ENCODE measurements around the gene TMEM178B. TPM values are rescaled to one million over a fixed set of nuclear protein-coding genes. Genes with fewer than 3 reads are reported as not detected.

TMEM178B gene
- total and polyA plus RNA-seq, 9 of the 15 experiments (the other 6 are each of a cell fraction or from before 2014, with no cell fraction given): under 0.01 to 0.03 (median 0.01) TPM; not detected in 5

- no TSS peak for BruUV-seq (replicated peaks)
- Histone ChIP-seq H3K9me3 (replicated peaks; ENCODE audit: control insufficient read depth, insufficient read depth, low read depth, low read length) (no peaks in the 10 kb centered on the region), H3K9ac (ENCODE audit: insufficient read depth in 1 of 2, low read depth in 2 of 2, low read length in 2 of 2) (peak overlapping the region in 1 of 2 experiments; percentile 23; a peak in 1 of 4 replicates), H3K9me1 (ENCODE audit: control insufficient read depth, insufficient read depth, low read length) (no peaks in the 10 kb centered on the region), H3K4me1 (replicated peaks in 1 of 2; ENCODE audit: control insufficient read depth in 2 of 2, insufficient read depth in 2 of 2, low read length in 2 of 2) (peaks cover 0 to 31% of the 10 kb centered on the region in 2 experiments; a peak in 2 of 5 replicates), H2AFZ (ENCODE audit: low read depth, low read length) (peak overlapping the region; percentile 46; the same call in 1 of the 2 replicates), H3K27me3 (ENCODE audit: control insufficient read depth in 2 of 2, insufficient read depth in 2 of 2, low read length in 2 of 2) (peaks cover 44 to 56% of the 10 kb centered on the region in 2 experiments), H3K36me3 (ENCODE audit: control insufficient read depth, insufficient read depth, low read length) (no peaks in the 10 kb centered on the region), H4K20me1 (replicated peaks; ENCODE audit: control insufficient read depth, insufficient read depth, low read length) (no peaks in the 10 kb centered on the region; the same call in 1 of the 2 replicates), H3K27ac (ENCODE audit: extremely low read depth, low read depth, low read length) (no peak overlapping the region), H3K79me2 (ENCODE audit: control insufficient read depth, insufficient read depth, low read length) (no peaks in the 10 kb centered on the region), H3K4me3 (no peak overlapping the region), H3K4me2 (ENCODE audit: insufficient read depth, low read length) (peak overlapping the region; percentile 45)
- in situ Hi-C loops (cut with MboI): no loop called here
- peak; percentile 70 for FAIRE-seq
- ChIA-PET POLR2A (interaction anchor here (0.6 kb wide), 1 partner anchor 10 kb away, joined by 3 read pairs; no protein-coding TSS in a partner anchor), CTCF (ENCODE audit: low intra/inter-chr PET ratio) (no interaction called here)
- ATAC-seq: peak; percentile 77
- WGBS (ENCODE audit: insufficient coverage, low coverage, missing lambda C conversion rate): 3% methylated on average over 29 of the region's 30 CpGs
- peak; percentile 36 to 68 (median 54) for DNase-seq (ENCODE audit: extremely low read depth in 1 of 4, low spot score in 3 of 4)
- intact Hi-C loops (cut with micrococcal nuclease): loop anchor here (2.0 to 10.0 kb wide), 3 partner anchors 149 to 583 kb away; no protein-coding TSS in a partner anchor
- TF ChIP-seq SMC3 (conservative IDR thresholded peaks at IDR 0.05; ENCODE audit: insufficient read depth, low read depth, low read length): peak; percentile 45; the same call in 1 of the 2 replicates
- TF ChIP-seq, protein P1, sequence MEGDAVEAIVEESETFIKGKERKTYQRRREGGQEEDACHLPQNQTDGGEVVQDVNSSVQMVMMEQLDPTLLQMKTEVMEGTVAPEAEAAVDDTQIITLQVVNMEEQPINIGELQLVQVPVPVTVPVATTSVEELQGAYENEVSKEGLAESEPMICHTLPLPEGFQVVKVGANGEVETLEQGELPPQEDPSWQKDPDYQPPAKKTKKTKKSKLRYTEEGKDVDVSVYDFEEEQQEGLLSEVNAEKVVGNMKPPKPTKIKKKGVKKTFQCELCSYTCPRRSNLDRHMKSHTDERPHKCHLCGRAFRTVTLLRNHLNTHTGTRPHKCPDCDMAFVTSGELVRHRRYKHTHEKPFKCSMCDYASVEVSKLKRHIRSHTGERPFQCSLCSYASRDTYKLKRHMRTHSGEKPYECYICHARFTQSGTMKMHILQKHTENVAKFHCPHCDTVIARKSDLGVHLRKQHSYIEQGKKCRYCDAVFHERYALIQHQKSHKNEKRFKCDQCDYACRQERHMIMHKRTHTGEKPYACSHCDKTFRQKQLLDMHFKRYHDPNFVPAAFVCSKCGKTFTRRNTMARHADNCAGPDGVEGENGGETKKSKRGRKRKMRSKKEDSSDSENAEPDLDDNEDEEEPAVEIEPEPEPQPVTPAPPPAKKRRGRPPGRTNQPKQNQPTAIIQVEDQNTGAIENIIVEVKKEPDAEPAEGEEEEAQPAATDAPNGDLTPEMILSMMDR (IDR thresholded peaks at IDR 0.05 in 2 of 3, conservative IDR thresholded peaks at IDR 0.05 in 1 of 3; ENCODE audit: insufficient read depth in 2 of 3, low read depth in 1 of 3, low read length in 3 of 3): peak; percentile 60 to 65 (median 60)
- TF ChIP-seq ZNF316 (IDR thresholded peaks at IDR 0.05): peak; percentile 34; the same call in 1 of the 2 replicates
- TF ChIP-seq REST (IDR thresholded peaks at IDR 0.05; ENCODE audit: borderline replicate concordance): peak; percentile 49; the same call in 1 of the 2 replicates
- TF ChIP-seq REST (CRISPR knock-in tag; IDR thresholded peaks at IDR 0.05; ENCODE audit: low read depth): no peak
- TF ChIP-seq MAZ (CRISPR knock-in tag; conservative IDR thresholded peaks at IDR 0.05 in 1 of 2, IDR thresholded peaks at IDR 0.05 in 1 of 2): peak in 1 of 2 experiments; percentile 88; a peak in 2 of 4 replicates
Measured at GRCh38 chr7:141071260-141071854, 2.5 kb upstream of the TMEM178B start.
